Measurements from ENCODE around the gene MICB.
"Not testable (repeated sequence)": the region's sequence is repeated elsewhere in the genome, so short reads cannot be mapped to it uniquely, and the experiment has no call there.

Gene MICB

GRCh38 chr6:31476515-31477139 lies 21.3 kb upstream of the MICB start:
- no peak for DNase-seq

DNA sequence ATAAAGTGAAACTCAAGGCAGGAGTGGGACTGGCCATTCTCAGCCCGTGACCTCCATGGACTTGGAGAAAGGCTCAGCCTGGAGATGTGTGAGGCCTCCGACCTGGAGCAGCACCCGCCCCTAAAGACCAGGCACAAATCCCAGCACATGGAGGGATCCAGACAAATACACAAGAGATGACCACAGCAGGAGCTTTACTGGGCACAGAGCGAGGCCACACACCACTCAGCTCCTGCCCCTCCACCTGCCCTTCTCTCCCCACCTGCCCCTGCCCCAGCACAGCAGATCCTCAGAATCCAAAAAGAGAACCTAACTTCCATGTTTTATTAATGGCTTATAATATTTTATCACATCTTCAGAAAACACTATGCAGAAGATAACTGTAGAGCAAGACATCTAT lies 20.4 kb upstream of the MICB start:
- DNase-seq, result no peak

DNA sequence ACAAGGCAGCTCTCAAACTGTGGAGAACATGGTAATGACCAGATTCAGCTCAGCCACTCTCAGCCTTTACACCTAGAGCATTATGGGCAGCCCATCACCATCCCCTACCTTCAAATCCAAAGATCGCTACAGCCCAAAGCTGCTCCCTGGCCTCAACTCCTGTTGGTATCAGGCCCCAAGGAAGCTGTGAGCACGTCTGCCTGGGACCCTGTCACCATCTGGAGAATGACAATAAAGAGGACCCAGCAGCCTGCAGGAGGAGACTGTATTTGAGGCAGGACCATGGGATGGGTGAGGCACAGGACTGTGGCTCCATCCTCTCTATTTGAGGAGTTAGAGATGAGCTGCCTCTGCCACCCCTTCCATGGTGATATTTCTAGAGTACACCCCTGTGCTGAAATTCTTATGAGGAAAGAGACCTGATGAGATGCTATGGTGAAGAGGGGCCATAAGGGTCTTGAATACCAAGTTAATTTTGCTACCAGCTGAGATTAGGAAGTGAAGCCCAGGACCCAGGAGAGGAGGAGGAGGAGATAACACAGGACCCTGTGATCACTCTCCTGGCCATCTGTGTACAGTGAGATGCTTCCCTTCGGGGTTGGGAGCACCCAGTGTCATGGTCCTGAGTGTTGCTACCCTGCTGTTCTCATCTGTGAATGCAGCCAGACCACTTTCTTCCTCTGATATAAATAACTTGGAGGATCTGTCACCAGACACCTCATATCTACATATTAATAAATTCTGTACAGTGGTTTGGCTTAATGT lies 19.6 kb upstream of the MICB start:
- DNase-seq, result no peak

GRCh38 chr6:31479151-31479932 lies 18.6 kb upstream of the MICB start:
- DNase-seq, result no peak

GRCh38 chr6:31479933-31480535 lies 17.9 kb upstream of the MICB start:
- no peak for DNase-seq

GRCh38 chr6:31480574-31480973 lies 17.4 kb upstream of the MICB start:
- no peak for DNase-seq

DNA sequence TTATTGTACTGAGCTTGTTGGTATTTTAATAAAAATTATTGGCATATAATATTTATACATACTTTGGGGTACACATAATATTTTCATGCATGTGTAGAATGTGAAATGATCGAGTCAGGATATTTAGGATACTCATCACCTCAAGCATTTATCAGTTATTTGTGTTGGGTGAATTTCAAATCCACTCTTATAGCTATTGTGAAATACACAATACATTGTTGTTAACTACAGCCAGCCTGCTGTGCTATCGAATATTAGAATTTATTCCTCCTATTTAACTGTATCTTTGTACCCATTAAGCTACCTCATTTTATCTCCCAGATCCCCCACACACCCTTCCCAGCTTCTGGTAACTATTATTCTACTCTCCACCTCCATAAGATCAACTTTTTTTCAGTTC lies 14.6 kb upstream of the MICB start:
- DNase-seq, result no peak

DNA sequence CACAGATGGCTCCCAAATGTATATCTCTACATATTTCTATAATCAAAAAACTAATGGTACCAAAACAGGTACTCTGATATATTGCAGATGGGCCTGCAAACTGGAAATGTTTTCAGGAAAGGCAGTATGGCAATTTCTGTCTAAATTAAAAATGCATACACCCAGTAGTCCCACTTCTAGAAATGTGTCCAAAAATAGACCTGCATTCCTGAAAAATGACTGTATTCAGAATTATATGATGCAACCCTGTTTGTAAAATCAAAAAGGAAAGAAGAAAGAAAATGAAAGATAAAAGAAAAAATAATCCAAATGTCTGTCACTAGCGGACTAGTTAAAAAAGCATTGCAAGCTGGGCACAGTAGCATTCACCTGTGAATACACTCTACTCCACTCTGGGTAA lies 12.9 kb upstream of the MICB start:
- DNase-seq, result no peak

DNA sequence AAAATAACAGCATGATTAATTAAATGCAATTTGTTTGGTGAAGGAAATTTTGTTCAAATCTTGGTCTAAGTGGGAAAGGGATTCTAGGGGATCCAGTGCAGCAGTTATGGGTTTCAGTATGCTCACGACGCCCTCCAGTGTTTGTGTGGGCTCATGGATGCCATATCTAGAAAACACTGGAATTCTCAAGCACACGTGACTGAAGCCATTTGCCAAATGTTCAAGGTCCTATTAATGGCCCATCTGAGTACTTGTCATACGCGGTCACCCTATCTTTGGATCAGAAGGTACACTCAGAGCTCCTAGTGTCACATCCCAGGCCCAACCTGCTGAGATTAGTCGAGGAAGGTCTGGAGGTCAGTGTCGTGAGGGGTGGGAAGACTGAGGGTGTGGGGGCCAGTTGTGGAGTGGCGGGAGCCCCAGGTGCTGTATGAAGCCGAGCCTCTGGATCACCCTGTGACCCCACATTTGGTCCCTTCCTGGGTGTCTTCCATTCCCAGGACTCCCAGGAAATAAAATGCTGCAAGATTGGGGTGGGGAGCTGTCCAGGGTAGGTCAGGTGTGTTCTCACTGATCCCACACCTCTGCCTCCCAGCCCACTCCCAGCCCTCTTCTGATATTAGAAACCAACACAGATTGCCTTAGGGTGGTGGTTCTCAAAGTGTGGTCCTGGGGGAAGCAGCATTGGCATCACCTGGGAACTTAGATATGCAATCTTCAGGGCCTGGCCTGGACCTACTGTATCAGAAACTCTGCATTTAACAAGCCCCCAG lies 11.7 kb upstream of the MICB start:
- not testable (repeated sequence) for DNase-seq

DNA sequence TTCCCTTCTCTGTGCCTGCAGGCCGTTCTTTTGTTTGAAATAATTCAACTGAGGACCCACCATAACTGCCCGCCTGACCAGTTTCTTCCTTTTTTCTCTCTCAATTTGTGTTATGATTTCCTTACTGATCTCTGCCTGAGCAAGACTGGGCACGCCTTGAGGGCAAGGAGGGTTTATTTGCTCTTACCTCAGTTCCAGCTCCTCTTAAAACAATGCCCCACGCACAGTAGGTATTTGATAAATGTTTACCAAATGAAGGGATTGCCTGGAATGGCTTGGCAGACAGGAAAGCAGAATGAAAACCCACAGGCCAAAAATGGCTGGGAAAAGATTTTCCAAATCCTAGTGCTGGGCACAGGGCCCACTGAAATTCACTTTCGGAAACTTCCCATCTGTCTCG lies 10.3 kb upstream of the MICB start:
- DNase-seq, result not testable (repeated sequence)

GRCh38 chr6:31489086-31489485 lies 8.9 kb upstream of the MICB start:
- DNase-seq, result no peak

DNA sequence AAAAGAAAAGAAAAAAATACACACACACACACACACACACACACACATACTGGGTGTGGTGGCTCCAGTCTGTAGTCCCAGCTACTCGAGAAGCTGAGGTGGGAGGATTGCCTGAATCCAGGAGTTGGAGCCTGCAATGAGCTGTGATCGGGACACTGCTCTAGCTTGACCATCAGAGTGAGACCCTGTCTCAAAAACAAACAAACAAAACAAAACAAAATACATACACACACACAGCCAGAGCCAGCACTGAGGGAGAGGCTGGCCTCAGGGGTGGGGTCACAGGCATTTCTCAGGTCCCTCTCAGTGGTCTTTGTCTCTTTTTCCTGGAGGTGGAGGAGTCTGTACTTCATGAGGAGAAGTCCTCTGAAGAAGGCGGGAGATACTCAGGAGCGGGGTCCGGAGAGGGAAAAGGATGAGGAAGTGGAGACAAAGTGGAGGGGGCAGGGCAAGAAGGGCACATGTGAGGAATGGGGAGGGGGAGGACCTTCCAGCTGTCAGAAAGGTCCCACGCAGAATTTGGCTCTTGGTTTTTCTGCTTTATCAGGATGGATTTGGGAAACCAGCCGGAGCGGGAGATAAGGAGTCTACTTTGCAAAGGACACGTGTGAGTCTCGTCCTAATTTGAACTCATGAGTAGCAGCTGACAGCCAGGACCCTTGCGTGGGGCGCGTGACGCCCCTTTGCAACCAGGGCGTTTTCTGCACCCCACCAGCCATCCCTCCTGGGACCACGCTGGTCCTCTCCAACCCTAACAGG lies 7.7 kb upstream of the MICB start:
- no peak for DNase-seq

DNA sequence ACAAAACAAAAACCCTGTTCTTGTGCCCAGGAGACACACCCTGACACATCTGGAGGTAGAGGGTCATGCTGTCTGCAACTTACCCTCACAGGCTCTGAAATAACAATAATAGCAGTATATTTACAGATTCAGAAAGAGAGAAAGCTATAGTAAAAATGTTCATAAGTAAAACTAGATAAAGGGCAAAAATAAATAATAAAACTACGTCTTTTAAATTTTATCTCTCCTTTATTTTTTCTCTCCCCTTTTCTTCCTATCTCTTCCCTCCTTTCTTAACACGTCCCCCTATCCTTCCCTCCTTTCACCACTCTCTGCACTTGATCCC lies 4.4 kb upstream of the MICB start:
- not testable (repeated sequence) for DNase-seq

DNA sequence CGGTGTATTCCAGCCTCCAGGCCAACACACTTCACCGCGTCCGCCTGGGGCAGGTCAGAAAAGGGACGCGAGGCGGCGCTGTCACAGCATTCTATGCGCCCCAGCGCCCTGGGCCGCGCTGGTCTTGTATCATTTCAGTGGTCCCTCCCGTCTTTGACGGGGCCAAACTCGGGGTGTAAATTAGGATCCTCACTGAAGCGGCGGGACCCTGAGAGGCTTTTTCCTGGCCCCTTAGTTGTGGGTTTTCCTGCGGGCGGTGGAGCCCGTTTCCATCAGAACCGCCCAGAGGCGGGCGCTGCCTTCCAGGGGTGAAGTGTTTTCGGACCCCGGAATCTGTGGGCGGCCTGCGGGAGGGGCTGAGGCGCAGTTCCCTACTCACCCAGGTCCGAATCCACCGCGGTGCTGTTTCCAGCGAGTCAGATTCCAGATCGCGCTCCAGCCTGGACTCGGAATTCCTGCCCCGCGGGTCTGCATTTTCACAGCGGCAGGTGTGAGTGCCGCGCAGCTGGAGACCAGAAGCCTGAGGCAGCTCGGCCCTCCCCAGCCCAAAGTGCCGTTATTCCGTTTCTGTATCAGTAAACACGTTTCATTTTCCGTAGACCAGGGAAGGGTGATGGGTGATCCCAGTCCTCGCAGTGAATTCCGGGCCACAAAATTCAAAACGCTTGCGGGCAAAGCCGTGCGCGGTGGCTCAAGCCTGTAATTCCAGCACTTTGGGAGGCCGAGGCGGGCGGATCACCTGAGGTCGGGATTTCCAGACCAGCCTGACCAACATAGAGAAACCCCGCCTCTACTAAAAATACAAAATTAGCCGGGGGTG lies 3.9 kb upstream of the MICB start:
- DNase-seq, result peak; percentile 83

GRCh38 chr6:31495580-31495979 lies 2.4 kb upstream of the MICB start:
- no peak for DNase-seq

GRCh38 chr6:31496826-31497225 lies 1.1 kb upstream of the MICB start:
- DNase-seq, result peak; percentile 10

DNA sequence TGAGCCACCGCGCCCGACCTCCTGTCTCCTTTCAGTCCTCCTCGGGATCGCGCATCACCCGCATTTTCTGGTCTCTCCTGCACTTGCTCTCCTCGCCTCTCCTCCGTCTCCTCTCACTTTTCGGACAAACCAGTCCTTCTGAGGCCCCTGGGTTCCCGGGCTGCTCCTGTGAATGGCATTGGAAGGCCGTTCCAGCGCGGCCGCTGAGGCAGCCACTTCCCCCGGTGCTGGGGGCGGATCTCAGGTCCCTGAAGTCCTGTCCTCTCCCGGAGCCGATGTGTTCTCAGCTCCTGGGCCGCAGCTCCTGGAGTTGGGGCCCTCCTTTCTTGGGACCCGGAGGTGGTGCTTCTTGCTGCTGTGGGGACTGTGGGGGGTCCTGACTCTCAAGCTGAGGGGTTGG lies 803 bp downstream of the MICB start:
- peak; percentile 6 for DNase-seq

DNA sequence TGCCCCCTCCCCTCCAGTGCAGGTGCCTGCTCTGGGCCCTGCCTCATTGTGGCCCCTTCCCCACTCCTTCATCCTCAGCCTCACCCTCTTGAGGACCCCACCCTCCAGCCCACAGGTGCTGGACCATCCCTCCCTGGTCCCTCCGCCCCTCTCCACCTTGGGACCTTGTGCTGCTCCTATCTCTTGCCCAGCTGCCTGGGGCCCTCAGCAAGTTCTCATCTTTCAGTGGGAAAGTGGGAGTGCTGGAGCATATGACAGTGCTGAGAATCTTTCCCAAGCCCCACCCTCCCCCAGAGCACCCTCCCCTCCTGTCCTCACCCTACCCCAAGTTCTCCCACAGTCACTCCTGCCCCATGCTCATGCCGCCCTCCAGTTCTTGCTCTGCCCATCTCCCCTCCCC lies 1.7 kb downstream of the MICB start:
- not testable (repeated sequence) for DNase-seq

GRCh38 chr6:31502586-31502985 lies 4.6 kb downstream of the MICB start:
- peak; percentile 14 for DNase-seq

DNA sequence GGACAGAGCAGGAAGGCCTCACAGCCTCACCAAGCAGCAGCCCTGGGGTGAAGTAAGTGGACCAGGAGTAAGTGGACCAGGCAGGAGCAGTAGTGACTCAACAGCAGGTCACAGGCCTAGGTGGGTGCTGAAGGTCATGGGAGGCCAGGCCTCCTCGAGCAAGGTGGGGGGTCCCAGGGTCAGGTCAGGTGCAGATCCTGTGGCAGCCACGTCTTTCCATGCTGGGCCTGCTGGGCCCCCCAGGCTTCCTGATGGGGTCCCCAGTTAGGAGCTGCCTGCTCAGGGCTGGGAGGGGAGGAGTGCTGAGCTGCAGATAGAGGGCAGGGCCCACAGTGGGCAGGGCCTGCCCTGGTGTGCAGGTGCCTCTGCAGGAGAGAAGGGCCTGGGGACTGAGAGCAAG lies 11.1 kb downstream of the MICB start:
- DNase-seq, result not testable (repeated sequence)

- DNase-seq, result no peak
Observed at GRCh38 chr6:31510007-31510406, 12.1 kb downstream of the MICB start.
